ENCODE results near the gene ABCD3.

- TF ChIP-seq TARDBP (IDR thresholded peaks at IDR 0.05) = no peak
- TF ChIP-seq FOXM1 (IDR thresholded peaks at IDR 0.05; ENCODE audit: borderline replicate concordance) = no peak
These were observed 68.8 kb downstream of the ABCD3 start for GRCh38 chr1:94486990-94487389.

Data from HEK293T (cell line).